Body of pancreas (tissue), 4 donors: Measurements from ENCODE around the gene LIN7B. TPM values are rescaled to one million over a fixed set of nuclear protein-coding genes. Genes with fewer than 3 reads are reported as not detected.

Source experiments
- ATAC-seq: fragments of 150-250 bp; one replicate; pipeline ENCODE4 v1.9.1; 2016
- DNase-seq, 4 donors: peaks; one replicate each; pipeline ENCODE4 v3.0.0-alpha.2; 2019
- H3K27ac ChIP-seq, 4 donors: fragments of 200-600 bp; sonication (generic); 1 replicate in 3 of 4; 2 replicates in 1 of 4; pipeline versions ENCODE4 v1.5.1 to v1.6.1; 2016 to 2019; ENCODE audit warnings: mild to moderate bottlenecking in 1 of 4, mixed read lengths in 1 of 4, moderate library complexity in 1 of 4
- H3K27me3 ChIP-seq, 2 donors: fragments of 200-600 bp; sonication (generic); one replicate each; pipeline ENCODE4 v1.6.0; 2016; ENCODE audit warnings: mild to moderate bottlenecking in 1 of 2
- H3K36me3 ChIP-seq, 2 donors: fragments of 200-600 bp; sonication (generic); replicated peaks in 1 of 2; 2 replicates each; pipeline ENCODE4 v1.5.1; 2016; ENCODE audit warnings: low read depth in 2 of 2; ENCODE audit not compliant: insufficient read depth in 1 of 2
- H3K4me1 ChIP-seq: fragments of 200-600 bp; sonication (generic); one replicate; pipeline ENCODE4 v1.6.0; 2016
- H3K4me3 ChIP-seq, 2 donors: fragments of 200-600 bp; sonication (generic); 1 replicate in 1 of 2; 2 replicates in 1 of 2; pipeline ENCODE4 v1.5.1; 2016 to 2019
- H3K9me3 ChIP-seq, 3 donors: fragments of 200-600 bp; sonication (generic); 1 replicate in 2 of 3; 2 replicates in 1 of 3; pipeline ENCODE4 v1.5.1; 2016
- CTCF ChIP-seq, 7 experiments: fragments of 450-650 bp in 4 of 7; fragments of 200-600 bp in 3 of 7; sonication (generic) in 3 of 7; IDR thresholded peaks; one replicate each; pipeline ENCODE4 v1.5.1; 2016 to 2019; ENCODE audit warnings: antibody characterized with exemption in 7 of 7
- POLR2A ChIP-seq, 3 donors: fragments of 450-650 bp; IDR thresholded peaks; one replicate each; pipeline ENCODE4 v1.6.1; 2016; ENCODE audit warnings: antibody characterized with exemption in 3 of 3, mild to moderate bottlenecking in 2 of 3
- WGBS, 2 donors: methylation state at CpG; one replicate each; pipeline ENCODE4 v1.1.5; 2017; 5-methylcytosine and 5-hydroxymethylcytosine counted together
- intact Hi-C: fragments of 100-400 bp; cut with DNase I; formaldehyde crosslinking; loops from one replicate; pipeline ENCODE4 v1.15.1; 2023
- small RNA-seq: library from RNA; depleted of rRNA; stranded (forward); fragments of <200 nt; gene quantifications from one replicate; pipeline ENCODE3, GENCODE V24; 2016
- total RNA-seq, 2 donors: library from RNA; depleted of rRNA; stranded (reverse); fragments of >200 nt; gene quantifications; one replicate each; pipeline ENCODE4 v1.1.0, GENCODE V29; 2016

The LIN7B gene
- total RNA-seq, 2 donors from 2014 or later: 8.3 to 24.1 TPM

DNA sequence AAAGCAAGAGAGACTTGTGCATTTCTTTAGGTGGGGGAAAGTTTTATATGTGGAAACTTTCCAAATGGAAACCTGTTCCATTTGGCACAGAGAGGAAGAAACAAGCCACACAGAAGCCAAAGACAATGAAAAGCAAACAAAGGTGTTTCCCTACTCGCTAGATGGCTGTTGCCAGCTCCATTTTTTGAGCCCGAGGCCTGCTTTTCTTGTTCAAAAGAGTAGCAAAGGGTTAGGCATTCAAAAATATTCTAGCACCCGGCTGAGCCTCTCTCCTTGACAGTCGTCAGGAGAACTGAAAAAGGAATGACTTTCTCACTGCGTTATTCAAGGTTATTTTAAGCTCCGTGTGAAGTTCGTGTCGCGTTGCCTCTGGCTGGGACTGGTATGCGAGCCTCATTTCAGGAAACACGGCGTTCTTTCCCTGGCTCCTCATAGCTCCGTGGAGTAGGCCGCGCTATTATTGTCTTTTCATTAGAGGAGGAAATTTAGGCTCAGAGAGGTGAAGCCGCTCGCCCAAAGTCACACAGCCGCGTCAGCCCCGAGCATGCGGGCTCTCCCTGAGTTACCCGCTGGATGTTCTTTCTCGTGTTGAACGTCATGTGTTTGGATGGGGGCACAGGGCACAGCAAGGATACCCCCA is 51.1 kb downstream of the LIN7B start:
- 47 to 50% methylated on average over 24 of the region's 24 CpGs for WGBS, 2 donors
- Histone ChIP-seq H3K36me3 (no peaks in the 10 kb centered on the region), H3K27me3 (no peaks in the 10 kb centered on the region), H3K4me3 (no peak overlapping the region), H3K9me3 (no peaks in the 10 kb centered on the region), H3K4me1 (peaks cover 18% of the 10 kb centered on the region), H3K27ac (peak overlapping the region; percentile 66 to 78 (median 72))
- intact Hi-C loops: no loop called here
- DNase-seq: peak; percentile 38 to 53 (median 45)
- peak; percentile 77 for ATAC-seq
- TF ChIP-seq POLR2A (IDR thresholded peaks at IDR 0.05) (peak in 2 of 3 donors; percentile 19 to 20), CTCF (IDR thresholded peaks at IDR 0.05) (no peak)

- Histone ChIP-seq H3K27me3 (no peaks in the 10 kb centered on the region), H3K4me1 (peaks cover 18% of the 10 kb centered on the region), H3K9me3 (no peaks in the 10 kb centered on the region), H3K4me3 (no peak overlapping the region), H3K27ac (peak overlapping the region in 3 of 4 donors; percentile 66 to 78 (median 74)), H3K36me3 (no peaks in the 10 kb centered on the region)
- WGBS, 2 donors: 68 to 74% methylated on average over 6 to 21 of the region's 30 CpGs
- ATAC-seq (no peak), DNase-seq (no peak)
- intact Hi-C loops: no loop called here
- TF ChIP-seq POLR2A (IDR thresholded peaks at IDR 0.05) (no peak), CTCF (IDR thresholded peaks at IDR 0.05) (no peak)
Measured at GRCh38 chr19:49165865-49166301, 51.7 kb downstream of the LIN7B start.

- H3K36me3 ChIP-seq: peaks cover 0 to 2% of the 10 kb centered on the region in 2 donors
- 87 to 90% methylated on average over 11 to 24 of the region's 25 CpGs for WGBS, 2 donors
- H3K27ac ChIP-seq: no peak overlapping the region
- no peak for DNase-seq
- no peak for ATAC-seq
- intact Hi-C loops: no loop called here
- no peak for TF ChIP-seq POLR2A (IDR thresholded peaks at IDR 0.05)
- no peak for TF ChIP-seq CTCF (IDR thresholded peaks at IDR 0.05)
- H3K9me3 ChIP-seq: no peaks in the 10 kb centered on the region
- peaks cover 18% of the 10 kb centered on the region for H3K4me1 ChIP-seq
- no peak overlapping the region for H3K4me3 ChIP-seq
- no peaks in the 10 kb centered on the region for H3K27me3 ChIP-seq
Measured at GRCh38 chr19:49167857-49168409, 53.8 kb downstream of the LIN7B start.

Small RNAs within 50 kb of the gene (small RNA-seq; reads per million reads assigned to genes)
- not detected for gene RN7SL708P

Other genes starting within 250 kb of the LIN7B start
- gene PLEKHA4, start 245.8 kb upstream of the LIN7B start, total RNA-seq: 10 to 100 TPM in 1 of 2 donors, 1 to 10 TPM in 1; 6.5 to 21.1 TPM
- gene PPP1R15A, start 241.9 kb upstream of the LIN7B start, total RNA-seq: 10 to 100 TPM; 17.9 to 49.4 TPM
- gene TULP2, start 215.6 kb upstream of the LIN7B start, total RNA-seq: not detected
- 100 to 1,000 TPM; 129 to 170 TPM for gene NUCB1, start 214.1 kb upstream of the LIN7B start, total RNA-seq
- gene DHDH, start 180.7 kb upstream of the LIN7B start, total RNA-seq: not detected
- gene BAX, start 159.5 kb upstream of the LIN7B start, total RNA-seq: 10 to 100 TPM; 15.3 to 22.7 TPM
- gene FTL, start 149.1 kb upstream of the LIN7B start, total RNA-seq: 1,000 to 10,000 TPM; 1,824 to 3,385 TPM
- gene GYS1, start 121.1 kb upstream of the LIN7B start, total RNA-seq: 10 to 100 TPM in 1 of 2 donors, 1 to 10 TPM in 1; 7.5 to 17.8 TPM
- 10 to 100 TPM; 46.5 to 47.2 TPM for gene RUVBL2, start 120.5 kb upstream of the LIN7B start, total RNA-seq
- 10 to 100 TPM in 1 of 2 donors, not detected in 1; 45.8 TPM for gene LHB, start 97.3 kb upstream of the LIN7B start, total RNA-seq
- not detected for gene CGB3, start 90.0 kb upstream of the LIN7B start, total RNA-seq
- gene CGB2, start 82.5 kb upstream of the LIN7B start, total RNA-seq: not detected
- gene CGB1, start 77.5 kb upstream of the LIN7B start, total RNA-seq: not detected
- not detected for gene CGB5, start 70.5 kb upstream of the LIN7B start, total RNA-seq
- gene CGB8, start 65.3 kb upstream of the LIN7B start, total RNA-seq: not detected
- not detected for gene CGB7, start 56.6 kb upstream of the LIN7B start, total RNA-seq
- not detected for gene NTF4, start 49.6 kb upstream of the LIN7B start, total RNA-seq
- not detected for gene KCNA7, start 41.7 kb upstream of the LIN7B start, total RNA-seq
- gene SNRNP70, start 28.9 kb upstream of the LIN7B start, total RNA-seq: 100 to 1,000 TPM; 199 to 588 TPM
- gene C19orf73, start 4.8 kb downstream of the LIN7B start, total RNA-seq: 1 to 10 TPM in 1 of 2 donors, not detected in 1; 2.3 TPM
- gene PPFIA3, start 5.2 kb downstream of the LIN7B start, total RNA-seq: 10 to 100 TPM in 1 of 2 donors, 1 to 10 TPM in 1; 6.7 to 15.2 TPM
- 1 to 10 TPM; 2.1 to 4.3 TPM for gene HRC, start 41.0 kb downstream of the LIN7B start, total RNA-seq
- gene TRPM4, start 43.4 kb downstream of the LIN7B start, total RNA-seq: 10 to 100 TPM; 15.8 to 28.0 TPM
- 1 to 10 TPM in 1 of 2 donors, under 1 TPM in 1; 0.99 to 1.6 TPM for gene SLC6A16, start 210.8 kb downstream of the LIN7B start, total RNA-seq
- 1 to 10 TPM; 4.0 to 6.2 TPM for gene CD37, start 221.0 kb downstream of the LIN7B start, total RNA-seq
- gene TEAD2, start 248.0 kb downstream of the LIN7B start, total RNA-seq: 10 to 100 TPM; 12.2 to 15.2 TPM
- not detected for gene DKKL1, start 249.5 kb downstream of the LIN7B start, total RNA-seq